CD14-positive monocyte (primary cell): ENCODE measurements around the gene ZNF423. TPM values are rescaled to one million over a fixed set of nuclear protein-coding genes. Genes with fewer than 3 reads are reported as not detected.

Experiments used
- DNase-seq, 3 donors: peaks; one replicate each; pipeline ENCODE4 v3.0.0-alpha.2; 2011 to 2022
- H2AFZ ChIP-seq: 2 replicates; pipeline ENCODE4 v1.6.0; 2012; ENCODE audit warnings: mild to moderate bottlenecking, low read depth, low read length, inconsistent platforms; ENCODE audit not compliant: insufficient read depth, poor library complexity, severe bottlenecking
- H3K27ac ChIP-seq, 2 donors: 1 replicate in 1 of 2; 2 replicates in 1 of 2; pipeline ENCODE4 v1.5.1; 2012 to 2013; ENCODE audit warnings: low read length in 2 of 2, control low read depth in 1 of 2, inconsistent platforms in 1 of 2, low read depth in 1 of 2, mild to moderate bottlenecking in 1 of 2
- H3K27me3 ChIP-seq, 2 donors: one replicate each; pipeline versions ENCODE4 v1.6.0 to v1.6.1; 2011 to 2013; ENCODE audit warnings: low read length in 2 of 2; ENCODE audit not compliant: control insufficient read depth in 2 of 2, insufficient read depth in 2 of 2
- H3K36me3 ChIP-seq, 2 donors: replicated peaks in 1 of 2; 1 replicate in 1 of 2; 2 replicates in 1 of 2; pipeline versions ENCODE4 v1.5.1 to v1.6.1; 2012 to 2013; ENCODE audit warnings: low read length in 2 of 2, control low read depth in 1 of 2, inconsistent platforms in 1 of 2, mild to moderate bottlenecking in 1 of 2; ENCODE audit not compliant: insufficient read depth in 2 of 2, control insufficient read depth in 1 of 2
- H3K4me1 ChIP-seq, 2 donors: 1 replicate in 1 of 2; 2 replicates in 1 of 2; pipeline versions ENCODE4 v1.5.1 to v1.6.1; 2012 to 2013; ENCODE audit warnings: low read length in 2 of 2, control low read depth in 1 of 2, inconsistent platforms in 1 of 2, mild to moderate bottlenecking in 1 of 2, moderate library complexity in 1 of 2; ENCODE audit not compliant: insufficient read depth in 2 of 2, control insufficient read depth in 1 of 2
- H3K4me2 ChIP-seq: replicated peaks from 2 replicates; pipeline ENCODE3; 2012; ENCODE audit warnings: low read length, moderate library complexity, mild to moderate bottlenecking; ENCODE audit not compliant: poor library complexity, severe bottlenecking; ENCODE audit errors: extremely low read depth
- H3K4me3 ChIP-seq, 3 experiments: fragments of 200-600 bp in 1 of 3; sonication (generic) in 1 of 3; replicated peaks in 1 of 3; 1 replicate in 2 of 3; 2 replicates in 1 of 3; pipeline ENCODE4 v1.5.1; 2011 to 2013; ENCODE audit warnings: low read length in 3 of 3, mild to moderate bottlenecking in 3 of 3, control low read depth in 2 of 3, low read depth in 2 of 3, inconsistent platforms in 1 of 3, moderate library complexity in 1 of 3
- H3K79me2 ChIP-seq: 2 replicates; pipeline ENCODE4 v1.6.0; 2012; ENCODE audit warnings: mild to moderate bottlenecking, control low read depth, inconsistent platforms, low read length, moderate library complexity; ENCODE audit not compliant: insufficient read depth
- H3K9ac ChIP-seq: 2 replicates; pipeline ENCODE4 v1.6.0; 2017; ENCODE audit warnings: low read length, mild to moderate bottlenecking; ENCODE audit not compliant: insufficient read depth, poor library complexity, severe bottlenecking
- H3K9me3 ChIP-seq, 2 donors: replicated peaks in 1 of 2; 1 replicate in 1 of 2; 2 replicates in 1 of 2; pipeline versions ENCODE4 v1.5.1 to v1.6.1; 2012 to 2013; ENCODE audit warnings: low read length in 2 of 2, control low read depth in 1 of 2; ENCODE audit not compliant: control insufficient read depth in 1 of 2, insufficient read depth in 1 of 2
- H4K20me1 ChIP-seq: 2 replicates; pipeline ENCODE4 v1.6.0; 2012; ENCODE audit warnings: mild to moderate bottlenecking, low read length, control low read depth, moderate library complexity; ENCODE audit not compliant: insufficient read depth
- H3K27ac Mint-ChIP-seq, 7 donors: one replicate each; pipeline ENCODE4 v1.8.0; 2020; ENCODE audit warnings: mild to moderate bottlenecking in 7 of 7, mixed read lengths in 7 of 7, moderate library complexity in 6 of 7, inconsistent platforms in 2 of 7
- H3K27me3 Mint-ChIP-seq, 3 donors: one replicate each; pipeline ENCODE4 v1.8.0; 2021 to 2022; ENCODE audit warnings: low read depth in 3 of 3, mild to moderate bottlenecking in 3 of 3, mixed read lengths in 3 of 3, moderate library complexity in 3 of 3, inconsistent platforms in 1 of 3
- H3K36me3 Mint-ChIP-seq, 2 donors: one replicate each; pipeline ENCODE4 v1.8.0; 2020; ENCODE audit warnings: mixed read lengths in 2 of 2, inconsistent platforms in 1 of 2, mild to moderate bottlenecking in 1 of 2
- H3K4me1 Mint-ChIP-seq: one replicate; pipeline ENCODE4 v1.8.0; 2020; ENCODE audit warnings: mild to moderate bottlenecking, mixed read lengths
- H3K4me3 Mint-ChIP-seq, 2 donors: one replicate each; pipeline ENCODE4 v1.8.0; 2020; ENCODE audit warnings: mild to moderate bottlenecking in 2 of 2, mixed read lengths in 2 of 2, moderate library complexity in 1 of 2
- H3K9me3 Mint-ChIP-seq, 7 donors: one replicate each; pipeline ENCODE4 v1.8.0; 2020 to 2022; ENCODE audit warnings: mixed read lengths in 7 of 7, mild to moderate bottlenecking in 6 of 7, moderate library complexity in 6 of 7, inconsistent platforms in 2 of 7
- CTCF ChIP-seq: fragments of 200-600 bp; IDR thresholded peaks from one replicate; pipeline ENCODE4 v1.8.0; 2022; ENCODE audit warnings: antibody characterized with exemption, mild to moderate bottlenecking
- WGBS: methylation state at CpG from one replicate; pipeline ENCODE4 v1.1.5; 2013; ENCODE audit warnings: missing lambda C conversion rate; ENCODE audit not compliant: insufficient coverage; 5-methylcytosine and 5-hydroxymethylcytosine counted together
- intact Hi-C, 2 donors: fragments of 100-400 bp; cut with micrococcal nuclease; formaldehyde crosslinking; loops; one replicate each; pipeline versions ENCODE4 v1.15.0 to v1.15.1; 2023
- polyA plus RNA-seq, 3 donors: library from polyadenylated mRNA; depleted of rRNA in 1 of 3; unstranded in 2 of 3; stranded (reverse) in 1 of 3; fragments of 300-500 nt in 2 of 3; fragments of >200 nt in 1 of 3; fragmentation: Illumina TruSeq in 2 of 3; gene quantifications; 1 replicate in 2 of 3; 2 replicates in 1 of 3; pipeline ENCODE4 v1.2.3, GENCODE V29; 2012 to 2021

Gene ZNF423
- polyA plus RNA-seq, 3 donors = not detected

GRCh38 chr16:49504023-49504364 lies 351.9 kb downstream of the ZNF423 start:
- peak overlapping the region; percentile 83 for H2AFZ ChIP-seq
- H3K9me3 Mint-ChIP-seq = no peaks in the 10 kb centered on the region
- no peaks in the 10 kb centered on the region for H4K20me1 ChIP-seq
- no peak for DNase-seq
- H3K27ac Mint-ChIP-seq = no peak overlapping the region
- H3K4me3 ChIP-seq = no peak overlapping the region
- H3K36me3 Mint-ChIP-seq = no peaks in the 10 kb centered on the region
- H3K27me3 ChIP-seq = no peaks in the 10 kb centered on the region
- peaks cover 0 to 3% (median 1%) of the 10 kb centered on the region in 3 donors for H3K27me3 Mint-ChIP-seq
- WGBS = no CpG with 5 or more reads among the region's 2 CpGs
- no peaks in the 10 kb centered on the region for H3K79me2 ChIP-seq
- peak overlapping the region in 1 of 2 donors; percentile 1 for H3K4me3 Mint-ChIP-seq
- H3K27ac ChIP-seq = no peak overlapping the region
- no peak overlapping the region for H3K9ac ChIP-seq
- intact Hi-C loops = no loop called here
- H3K36me3 ChIP-seq = no peaks in the 10 kb centered on the region
- peaks cover 20% of the 10 kb centered on the region for H3K4me1 Mint-ChIP-seq
- H3K4me1 ChIP-seq = peaks cover 14 to 17% of the 10 kb centered on the region in 2 donors
- TF ChIP-seq CTCF = no peak
- H3K9me3 ChIP-seq = no peaks in the 10 kb centered on the region
- H3K4me2 ChIP-seq = peak overlapping the region; percentile 60

GRCh38 chr16:49503256-49504022 lies 352.5 kb downstream of the ZNF423 start:
- Mint-ChIP-seq H3K4me1 (peaks cover 20% of the 10 kb centered on the region), H3K4me3 (peak overlapping the region; percentile 62 to 91), H3K27me3 (peaks cover 0 to 3% (median 1%) of the 10 kb centered on the region in 3 donors), H3K27ac (no peak overlapping the region), H3K9me3 (no peaks in the 10 kb centered on the region), H3K36me3 (no peaks in the 10 kb centered on the region)
- Histone ChIP-seq H3K36me3 (no peaks in the 10 kb centered on the region), H3K4me1 (peaks cover 14 to 17% of the 10 kb centered on the region in 2 donors), H3K9me3 (no peaks in the 10 kb centered on the region), H3K79me2 (no peaks in the 10 kb centered on the region), H3K9ac (peak overlapping the region; percentile 55), H3K4me2 (peak overlapping the region; percentile 60), H3K4me3 (peak overlapping the region in 2 of 3 experiments; percentile 20 to 64), H3K27ac (no peak overlapping the region), H3K27me3 (no peaks in the 10 kb centered on the region), H4K20me1 (no peaks in the 10 kb centered on the region), H2AFZ (peak overlapping the region; percentile 83)
- TF ChIP-seq CTCF = no peak
- DNase-seq = no peak
- intact Hi-C loops = no loop called here
- 4% methylated on average over 10 of the region's 17 CpGs for WGBS
